Stomach (tissue), 4 donors: ENCODE data around the gene CERS3.

Experiments used
- EP300 ChIP-seq: sonication (generic); formaldehyde crosslinking; IDR thresholded peaks from one replicate; pipeline ENCODE4 v1.6.1; 2017; ENCODE audit warnings: antibody characterized with exemption
- POLR2A ChIP-seq, 4 donors: fragments of 450-650 bp; IDR thresholded peaks; one replicate each; pipeline ENCODE4 v1.6.1; 2016; ENCODE audit warnings: antibody characterized with exemption in 4 of 4, control low read depth in 2 of 4, mild to moderate bottlenecking in 1 of 4, moderate library complexity in 1 of 4
- POLR2AphosphoS5 ChIP-seq, 3 donors: sonication (generic); formaldehyde crosslinking; IDR thresholded peaks; one replicate each; pipeline ENCODE4 v1.6.1; 2016; ENCODE audit warnings: antibody characterized with exemption in 3 of 3
- TF ChIP-seq, protein P1 (sequence below), 7 experiments: fragments of 450-650 bp in 4 of 7; fragments of 200-600 bp in 3 of 7; sonication (generic) in 3 of 7; IDR thresholded peaks; one replicate each; pipeline ENCODE4 v1.5.1; 2016 to 2019; ENCODE audit warnings: antibody characterized with exemption in 7 of 7, control low read depth in 2 of 7, mild to moderate bottlenecking in 1 of 7

- TF ChIP-seq, protein P1, sequence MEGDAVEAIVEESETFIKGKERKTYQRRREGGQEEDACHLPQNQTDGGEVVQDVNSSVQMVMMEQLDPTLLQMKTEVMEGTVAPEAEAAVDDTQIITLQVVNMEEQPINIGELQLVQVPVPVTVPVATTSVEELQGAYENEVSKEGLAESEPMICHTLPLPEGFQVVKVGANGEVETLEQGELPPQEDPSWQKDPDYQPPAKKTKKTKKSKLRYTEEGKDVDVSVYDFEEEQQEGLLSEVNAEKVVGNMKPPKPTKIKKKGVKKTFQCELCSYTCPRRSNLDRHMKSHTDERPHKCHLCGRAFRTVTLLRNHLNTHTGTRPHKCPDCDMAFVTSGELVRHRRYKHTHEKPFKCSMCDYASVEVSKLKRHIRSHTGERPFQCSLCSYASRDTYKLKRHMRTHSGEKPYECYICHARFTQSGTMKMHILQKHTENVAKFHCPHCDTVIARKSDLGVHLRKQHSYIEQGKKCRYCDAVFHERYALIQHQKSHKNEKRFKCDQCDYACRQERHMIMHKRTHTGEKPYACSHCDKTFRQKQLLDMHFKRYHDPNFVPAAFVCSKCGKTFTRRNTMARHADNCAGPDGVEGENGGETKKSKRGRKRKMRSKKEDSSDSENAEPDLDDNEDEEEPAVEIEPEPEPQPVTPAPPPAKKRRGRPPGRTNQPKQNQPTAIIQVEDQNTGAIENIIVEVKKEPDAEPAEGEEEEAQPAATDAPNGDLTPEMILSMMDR (IDR thresholded peaks at IDR 0.05): no peak
- TF ChIP-seq EP300: no peak
- TF ChIP-seq POLR2AphosphoS5 (IDR thresholded peaks at IDR 0.05): no peak
- no peak for TF ChIP-seq POLR2A (IDR thresholded peaks at IDR 0.05)
These were observed 3.3 kb downstream of the CERS3 start for GRCh38 chr15:100525436-100525835.
